Retinal pigment epithelial cell (primary cell): ENCODE measurements around the gene OSBPL6.

Source experiments
- DNase-seq: peaks from one replicate; pipeline ENCODE4 v3.0.0-alpha.2; 2010; ENCODE audit warnings: low read depth
- H3K4me3 ChIP-seq: 2 replicates; pipeline ENCODE4 v1.5.1; 2011; ENCODE audit warnings: mild to moderate bottlenecking, low read length, control low read depth, moderate library complexity
- CTCF ChIP-seq: conservative IDR thresholded peaks from 2 replicates; pipeline ENCODE4 v1.5.1; 2011; ENCODE audit warnings: low read depth, low read length, control low read depth, inconsistent platforms

Gene OSBPL6

GRCh38 chr2:178359192-178359912 is 165.0 kb downstream of the OSBPL6 start:
- no peak overlapping the region for H3K4me3 ChIP-seq
- DNase-seq = no peak

GRCh38 chr2:178361588-178361987 is 167.3 kb downstream of the OSBPL6 start:
- no peak for DNase-seq
- no peak overlapping the region for H3K4me3 ChIP-seq
- TF ChIP-seq CTCF = no peak

More at GRCh38 chr2:178359192-178359912, 165.0 kb downstream of the OSBPL6 start:
- TF ChIP-seq CTCF = no peak

DNA sequence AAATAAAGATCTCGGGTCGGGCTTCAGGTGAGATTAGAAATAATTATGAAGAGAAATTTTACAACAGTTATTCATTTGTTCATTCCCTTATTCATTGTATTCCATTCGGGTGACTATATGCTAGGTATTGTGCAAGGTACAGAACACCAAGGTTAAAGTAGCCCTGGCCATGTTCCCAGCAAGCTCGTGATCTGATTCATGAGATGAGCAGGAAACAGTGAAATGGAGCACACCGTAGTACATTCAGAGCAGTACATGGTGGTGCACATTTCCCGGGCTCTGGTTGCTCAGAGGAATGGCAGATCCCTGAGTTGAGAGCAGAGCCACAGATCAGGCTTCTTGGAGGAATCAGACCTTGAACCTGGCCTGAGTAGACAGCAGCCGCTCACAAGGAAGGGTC is 168.9 kb downstream of the OSBPL6 start:
- H3K4me3 ChIP-seq = no peak overlapping the region
- TF ChIP-seq CTCF = no peak
- peak; percentile 35 for DNase-seq

DNA sequence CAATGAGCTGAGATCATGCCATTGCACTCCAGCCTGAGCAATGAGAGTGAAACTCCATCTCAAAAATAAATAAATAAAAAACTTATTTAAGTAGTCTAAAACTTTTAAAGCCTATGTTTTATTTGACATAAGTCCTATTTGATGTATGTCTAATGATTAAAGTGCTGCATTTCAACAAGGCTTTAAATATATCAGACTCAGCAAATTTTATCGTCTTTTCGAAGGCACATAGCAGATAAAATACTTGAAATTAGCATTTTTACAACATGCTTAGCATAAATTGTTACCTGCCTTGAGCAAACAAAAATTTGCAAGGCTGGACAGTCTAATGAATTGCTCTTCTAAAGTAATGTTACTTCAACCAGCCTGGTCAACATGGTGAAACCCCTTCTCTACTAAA is 170.8 kb downstream of the OSBPL6 start:
- no peak for TF ChIP-seq CTCF
- H3K4me3 ChIP-seq = no peak overlapping the region
- no peak for DNase-seq

DNA sequence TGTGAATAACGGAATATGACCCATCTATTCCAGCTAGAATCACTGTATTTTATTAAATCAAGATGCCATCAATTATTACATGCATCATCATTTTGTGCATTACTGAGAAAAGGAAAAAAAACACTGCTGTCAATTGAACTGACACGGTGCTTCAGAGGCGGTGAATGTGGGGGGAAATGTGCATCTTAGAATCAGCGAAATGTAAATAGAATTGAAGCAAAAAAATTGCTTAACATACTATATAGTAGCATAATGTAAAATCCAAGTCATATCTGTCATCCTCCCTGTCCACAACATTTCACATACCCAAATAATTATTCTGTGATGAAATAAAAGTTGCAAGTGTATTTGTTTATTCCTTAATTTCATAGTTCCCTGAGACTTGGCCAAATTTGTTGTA is 172.1 kb downstream of the OSBPL6 start:
- no peak overlapping the region for H3K4me3 ChIP-seq
- DNase-seq = no peak
- TF ChIP-seq CTCF = no peak

GRCh38 chr2:178367344-178367743 is 173.0 kb downstream of the OSBPL6 start:
- no peak overlapping the region for H3K4me3 ChIP-seq
- DNase-seq = no peak
- no peak for TF ChIP-seq CTCF

- DNase-seq = no peak
- TF ChIP-seq CTCF = no peak
- H3K4me3 ChIP-seq = no peak overlapping the region
Measured at GRCh38 chr2:178374865-178375264, 180.6 kb downstream of the OSBPL6 start.
